GM12878 (cell line): ENCODE data around the gene S100A2. TPM values are rescaled to one million over a fixed set of nuclear protein-coding genes. Genes with fewer than 3 reads are reported as not detected.

ENCODE experiments used
- ATF7 ChIP-seq: fragments of 450-650 bp; IDR thresholded peaks from 2 replicates; pipeline ENCODE4 v1.6.1; 2016; ENCODE audit warnings: low read depth, mild to moderate bottlenecking
- CBFB ChIP-seq: IDR thresholded peaks from 2 replicates; pipeline ENCODE4 v1.6.1; 2016; ENCODE audit warnings: antibody characterized with exemption, low read depth
- E2F8 ChIP-seq: fragments of 450-650 bp; IDR thresholded peaks from 2 replicates; pipeline ENCODE4 v1.6.1; 2018; ENCODE audit warnings: mild to moderate bottlenecking, low read depth, moderate library complexity; ENCODE audit not compliant: partially characterized antibody
- MEF2A ChIP-seq: IDR thresholded peaks from 2 replicates; pipeline ENCODE4 v1.6.1; 2011; ENCODE audit warnings: low read depth, mild to moderate bottlenecking, low read length, moderate library complexity; ENCODE audit not compliant: insufficient read depth
- MLLT1 ChIP-seq: fragments of 450-650 bp; IDR thresholded peaks from 2 replicates; pipeline ENCODE4 v1.6.1; 2016; ENCODE audit warnings: mild to moderate bottlenecking
- RELA ChIP-seq: fragments of 450-650 bp; IDR thresholded peaks from 2 replicates; pipeline ENCODE4 v1.8.0; 2014; ENCODE audit warnings: borderline replicate concordance; ENCODE audit not compliant: partially characterized antibody
- ZNF384 ChIP-seq: IDR thresholded peaks from 2 replicates; pipeline ENCODE4 v1.6.1; 2012; ENCODE audit warnings: low read depth, mild to moderate bottlenecking, low read length, improper control_type of control experiment, borderline replicate concordance
- polyA plus RNA-seq, 11 experiments: library from polyadenylated mRNA; depleted of rRNA in 4 of 11; unstranded in 6 of 11; stranded (reverse) in 5 of 11; fragments of >200 nt; fragmentation: Nextera tagmentation in 4 of 11; fragmentation: Illumina TruSeq in 1 of 11; extraction: Ambion mirVana in 4 of 11; extraction: Trizol in 1 of 11; gene quantifications; 1 replicate in 1 of 11; 2 replicates in 10 of 11; pipeline versions ENCODE4 v1.2.1 to v1.2.3, GENCODE V29; 2011 to 2016; ENCODE audit warnings: inconsistent platforms in 2 of 11, missing spikeins in 2 of 11, low read depth in 1 of 11
- total RNA-seq, 4 experiments: library from RNA; depleted of rRNA in 3 of 4; stranded (reverse); fragments of >200 nt in 3 of 4; fragmentation: Illumina TruSeq in 1 of 4; extraction: Trizol in 1 of 4; gene quantifications; 2 replicates each; pipeline versions ENCODE4 v1.2.1 to v1.2.3, GENCODE V29; 2013 to 2021

S100A2 gene
- total and polyA plus RNA-seq, 10 of the 15 experiments (the other 5 are each of a cell fraction or from before 2014, with no cell fraction given): 0.11 to 1.5 (median 0.59) TPM; not detected in 2

DNA sequence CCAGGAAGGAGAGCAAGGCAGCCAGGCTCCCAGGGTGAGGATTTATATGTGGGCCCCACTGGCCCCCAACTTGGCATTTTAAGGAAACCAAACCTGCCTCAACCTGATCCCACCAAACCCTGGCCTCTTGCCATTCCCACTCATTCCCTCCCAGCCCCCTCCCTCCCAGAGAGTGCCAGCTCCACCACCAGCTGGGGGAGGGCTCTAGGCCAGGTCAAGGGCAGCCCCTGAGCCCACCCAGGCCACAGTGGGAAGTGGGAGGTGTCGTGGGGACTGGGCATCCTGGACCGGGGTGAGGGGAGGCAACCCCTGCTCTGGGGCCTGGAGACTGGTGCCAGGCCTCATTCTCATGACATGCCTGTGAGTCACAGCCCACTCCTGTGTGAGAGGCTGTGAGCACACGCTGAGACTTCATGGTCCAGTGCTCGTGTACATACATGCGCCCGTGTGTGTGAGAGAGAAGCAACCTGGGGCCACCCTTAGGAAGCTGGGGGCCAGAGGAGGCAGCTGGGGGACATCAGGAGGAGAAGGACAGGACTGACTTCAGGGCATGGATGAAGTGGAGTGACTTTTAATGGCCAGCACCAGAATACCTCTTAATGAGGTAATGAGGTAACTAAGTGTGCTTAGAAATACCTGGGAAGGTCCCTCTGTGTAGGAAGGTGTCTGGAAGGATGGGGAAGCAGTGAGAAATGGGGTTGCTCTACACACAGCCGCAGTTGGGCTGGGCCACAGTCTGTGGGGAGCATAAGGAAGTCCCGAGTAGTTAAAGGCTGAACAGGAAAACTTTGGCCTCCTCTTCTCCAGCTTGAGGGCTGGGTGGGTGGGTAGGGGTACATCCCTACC, at the start of gene S100A2 (continued):
- no peak for TF ChIP-seq MLLT1
- no peak for TF ChIP-seq RELA
- TF ChIP-seq CBFB: no peak
- no peak for TF ChIP-seq MEF2A
- TF ChIP-seq ATF7: peak; percentile 51; the same call in 1 of the 2 replicates
- peak; percentile 14; the same call in 1 of the 2 replicates for TF ChIP-seq ZNF384
- TF ChIP-seq E2F8: no peak
